Measurements from ENCODE around the gene MELK.
"Not testable (repeated sequence)": the region's sequence is repeated elsewhere in the genome, so short reads cannot be mapped to it uniquely, and the experiment has no call there.

MELK gene

DNA sequence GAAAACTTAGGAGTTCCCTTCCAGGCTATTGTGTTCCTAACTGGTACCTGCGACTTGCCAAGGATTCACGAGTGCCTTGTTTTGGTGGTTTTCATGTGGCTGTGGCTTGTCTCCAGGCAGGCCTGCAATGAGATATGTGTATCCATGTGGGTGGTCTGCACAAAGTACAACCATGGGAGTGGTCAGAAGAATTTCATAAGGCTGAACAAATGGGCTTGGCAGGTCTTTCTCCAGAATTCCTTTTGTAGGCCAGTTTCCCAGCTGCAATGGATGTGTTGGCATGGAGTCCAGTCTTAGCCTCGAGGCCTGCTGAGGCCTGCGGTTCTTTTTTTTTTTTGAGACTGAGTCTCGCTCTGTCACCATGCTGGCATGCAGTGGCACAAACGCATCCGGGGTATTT, 28.8 kb upstream of the MELK start:
- no peak overlapping the region for H3K4me3 ChIP-seq (replicated peaks in 1 of 2; ENCODE audit: low read depth in 2 of 2, low read length in 2 of 2)
- peak in 1 of 2 donors; percentile 85 for DNase-seq (ENCODE audit: low read depth in 2 of 2)
- TF ChIP-seq, protein P1, sequence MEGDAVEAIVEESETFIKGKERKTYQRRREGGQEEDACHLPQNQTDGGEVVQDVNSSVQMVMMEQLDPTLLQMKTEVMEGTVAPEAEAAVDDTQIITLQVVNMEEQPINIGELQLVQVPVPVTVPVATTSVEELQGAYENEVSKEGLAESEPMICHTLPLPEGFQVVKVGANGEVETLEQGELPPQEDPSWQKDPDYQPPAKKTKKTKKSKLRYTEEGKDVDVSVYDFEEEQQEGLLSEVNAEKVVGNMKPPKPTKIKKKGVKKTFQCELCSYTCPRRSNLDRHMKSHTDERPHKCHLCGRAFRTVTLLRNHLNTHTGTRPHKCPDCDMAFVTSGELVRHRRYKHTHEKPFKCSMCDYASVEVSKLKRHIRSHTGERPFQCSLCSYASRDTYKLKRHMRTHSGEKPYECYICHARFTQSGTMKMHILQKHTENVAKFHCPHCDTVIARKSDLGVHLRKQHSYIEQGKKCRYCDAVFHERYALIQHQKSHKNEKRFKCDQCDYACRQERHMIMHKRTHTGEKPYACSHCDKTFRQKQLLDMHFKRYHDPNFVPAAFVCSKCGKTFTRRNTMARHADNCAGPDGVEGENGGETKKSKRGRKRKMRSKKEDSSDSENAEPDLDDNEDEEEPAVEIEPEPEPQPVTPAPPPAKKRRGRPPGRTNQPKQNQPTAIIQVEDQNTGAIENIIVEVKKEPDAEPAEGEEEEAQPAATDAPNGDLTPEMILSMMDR (IDR thresholded peaks at IDR 0.05; ENCODE audit: low read depth, low read length), result no peak

- TF ChIP-seq, protein P1 (IDR thresholded peaks at IDR 0.05; ENCODE audit: low read depth, low read length), result no peak
- H3K4me3 ChIP-seq (replicated peaks in 1 of 2; ENCODE audit: low read depth in 2 of 2, low read length in 2 of 2), result no peak overlapping the region
- no peak for DNase-seq (ENCODE audit: low read depth in 2 of 2)
Observed at GRCh38 chr9:36547598-36547997, 25.1 kb upstream of the MELK start.

- TF ChIP-seq, protein P1 (IDR thresholded peaks at IDR 0.05; ENCODE audit: low read depth, low read length), result no peak
- DNase-seq (ENCODE audit: low read depth in 2 of 2), result no peak
Observed at GRCh38 chr9:36548454-36548853, 24.2 kb upstream of the MELK start.

DNA sequence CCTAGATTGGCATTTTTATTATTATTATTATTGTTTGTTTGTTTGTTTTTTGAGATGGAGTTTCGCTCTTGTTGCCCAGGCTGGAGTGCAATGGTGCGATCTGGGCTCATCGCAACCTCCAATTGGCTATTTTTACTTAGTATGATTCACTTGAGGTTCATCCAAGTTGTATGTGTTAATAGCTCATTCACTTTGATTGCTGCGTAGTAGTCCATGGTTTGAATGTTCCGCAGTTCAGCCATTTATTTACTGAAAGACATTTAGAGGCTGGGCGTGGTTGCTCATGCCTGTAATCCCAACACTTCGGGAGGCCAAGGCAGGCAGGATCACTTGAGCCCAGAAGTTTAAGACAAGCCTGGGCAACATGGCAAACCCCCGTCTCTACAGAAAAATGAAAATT, 22.6 kb upstream of the MELK start:
- DNase-seq (ENCODE audit: low read depth in 2 of 2), result no peak
- TF ChIP-seq, protein P1 (IDR thresholded peaks at IDR 0.05; ENCODE audit: low read depth, low read length), result no peak

More at GRCh38 chr9:36548454-36548853, 24.2 kb upstream of the MELK start:
- H3K4me3 ChIP-seq (replicated peaks in 1 of 2; ENCODE audit: low read depth in 2 of 2, low read length in 2 of 2), result no peak overlapping the region

GRCh38 chr9:36550631-36551098, 22.0 kb upstream of the MELK start:
- DNase-seq (ENCODE audit: low read depth in 2 of 2); H3K4me3 ChIP-seq (replicated peaks in 1 of 2; ENCODE audit: low read depth in 2 of 2, low read length in 2 of 2): not testable (repeated sequence)

More for the DNA sequence above, 22.6 kb upstream of the MELK start:
- no peak overlapping the region for H3K4me3 ChIP-seq (replicated peaks in 1 of 2; ENCODE audit: low read depth in 2 of 2, low read length in 2 of 2)

DNA sequence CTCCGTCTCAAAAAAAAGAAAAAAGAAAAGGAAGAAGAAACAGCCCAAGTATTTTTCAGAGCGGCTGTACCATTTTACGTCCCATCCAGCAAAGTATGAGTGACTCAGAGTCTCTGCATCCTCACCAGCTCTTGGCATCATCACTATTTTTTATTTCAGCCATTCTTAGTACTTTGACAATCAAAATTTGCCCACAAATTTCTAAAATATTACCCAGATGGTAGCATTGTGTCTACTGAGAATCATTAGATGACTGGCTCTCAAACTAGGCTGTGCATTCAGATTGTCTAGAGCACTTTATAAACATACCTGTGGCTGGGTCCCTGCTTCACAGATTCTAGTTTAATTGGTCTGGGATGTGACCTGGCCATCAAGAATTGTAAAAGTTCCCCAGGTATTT, 21.6 kb upstream of the MELK start:
- TF ChIP-seq, protein P1 (IDR thresholded peaks at IDR 0.05; ENCODE audit: low read depth, low read length), result no peak
- DNase-seq (ENCODE audit: low read depth in 2 of 2), result peak in 1 of 2 donors; percentile 22

GRCh38 chr9:36551910-36552309, 20.8 kb upstream of the MELK start:
- TF ChIP-seq, protein P1 (IDR thresholded peaks at IDR 0.05; ENCODE audit: low read depth, low read length), result no peak
- no peak overlapping the region for H3K4me3 ChIP-seq (replicated peaks in 1 of 2; ENCODE audit: low read depth in 2 of 2, low read length in 2 of 2)
- DNase-seq (ENCODE audit: low read depth in 2 of 2), result no peak

More for the DNA sequence above, 21.6 kb upstream of the MELK start:
- no peak overlapping the region for H3K4me3 ChIP-seq (replicated peaks in 1 of 2; ENCODE audit: low read depth in 2 of 2, low read length in 2 of 2)
